Calu3 (cell line): ENCODE results near the gene TXNL1. TPM values are rescaled to one million over a fixed set of nuclear protein-coding genes. Genes with fewer than 3 reads are reported as not detected.

Experiments
- BruUV-seq: library from RNA; stranded (reverse); fragments of 400-500 nt; replicated peaks from 2 replicates; lab custom pipeline; 2021; lab: Mats Ljungman, UMichigan
- CTCF ChIA-PET: fragments of 300-600 bp; sonication (Branson Sonifier 250); formaldehyde crosslinking; loops from one replicate; lab custom pipeline; 2022; ENCODE audit warnings: antibody characterized with exemption; lab: Charles Lee
- DNase-seq: peaks from one replicate; pipeline ENCODE4 v3.0.0; 2022
- H3K27ac Mint-ChIP-seq: one replicate; pipeline ENCODE4 v1.8.0; 2022; ENCODE audit warnings: mixed read lengths; ENCODE audit not compliant: unreplicated experiment
- H3K27me3 Mint-ChIP-seq: one replicate; pipeline ENCODE4 v1.8.0; 2022; ENCODE audit warnings: mixed read lengths; ENCODE audit not compliant: unreplicated experiment
- H3K36me3 Mint-ChIP-seq: one replicate; pipeline ENCODE4 v1.8.0; 2022; ENCODE audit warnings: mild to moderate bottlenecking, moderate library complexity, mixed read lengths; ENCODE audit not compliant: insufficient read depth, unreplicated experiment
- H3K4me1 Mint-ChIP-seq: one replicate; pipeline ENCODE4 v1.8.0; 2022; ENCODE audit warnings: mild to moderate bottlenecking, low read depth, mixed read lengths; ENCODE audit not compliant: unreplicated experiment
- H3K4me3 Mint-ChIP-seq: one replicate; pipeline ENCODE4 v1.8.0; 2022; ENCODE audit warnings: mild to moderate bottlenecking, low read depth, moderate library complexity, mixed read lengths; ENCODE audit not compliant: unreplicated experiment
- H3K9me3 Mint-ChIP-seq: one replicate; pipeline ENCODE4 v1.8.0; 2022; ENCODE audit warnings: low read depth, mixed read lengths; ENCODE audit not compliant: unreplicated experiment
- CTCF ChIP-seq: fragments of 200-600 bp; IDR thresholded peaks from one replicate; pipeline ENCODE4 v1.8.0; 2022; ENCODE audit warnings: antibody characterized with exemption; ENCODE audit not compliant: unreplicated experiment
- intact Hi-C: fragments of 100-400 bp; cut with micrococcal nuclease; formaldehyde crosslinking; loops from one replicate; pipeline ENCODE4 v1.10.0; 2022; ENCODE audit not compliant: unreplicated experiment
- total RNA-seq: library from RNA; stranded (reverse); gene quantifications from 2 replicates; pipeline ENCODE4 v1.2.3, GENCODE V29; 2022

TXNL1 gene
- total RNA-seq, 1 experiment from 2014 or later: 98.1 TPM

GRCh38 chr18:56627991-56628390 lies 10.4 kb downstream of the TXNL1 start:
- peaks cover 37% of the 10 kb centered on the region for H3K4me1 Mint-ChIP-seq
- H3K9me3 Mint-ChIP-seq: no peaks in the 10 kb centered on the region
- no peak for DNase-seq
- BruUV-seq: no TSS peak
- H3K27me3 Mint-ChIP-seq: no peaks in the 10 kb centered on the region
- no peak for TF ChIP-seq CTCF
- no peak overlapping the region for H3K4me3 Mint-ChIP-seq
- H3K27ac Mint-ChIP-seq: no peak overlapping the region
- intact Hi-C loops: no loop called here
- peaks cover 31% of the 10 kb centered on the region for H3K36me3 Mint-ChIP-seq
- CTCF ChIA-PET: no interaction called here

- no peak for TF ChIP-seq CTCF
- Mint-ChIP-seq H3K36me3 (peaks cover 66% of the 10 kb centered on the region), H3K27me3 (no peaks in the 10 kb centered on the region), H3K27ac (no peak overlapping the region), H3K4me1 (no peaks in the 10 kb centered on the region), H3K4me3 (no peak overlapping the region), H3K9me3 (no peaks in the 10 kb centered on the region)
- intact Hi-C loops: no loop called here
- no peak for DNase-seq
- BruUV-seq: no TSS peak
- CTCF ChIA-PET: no interaction called here
Measured at GRCh38 chr18:56615738-56616520, 22.5 kb downstream of the TXNL1 start.

- Mint-ChIP-seq H3K27me3 (no peaks in the 10 kb centered on the region), H3K4me1 (no peaks in the 10 kb centered on the region), H3K9me3 (no peaks in the 10 kb centered on the region), H3K4me3 (no peak overlapping the region), H3K27ac (no peak overlapping the region), H3K36me3 (peaks cover 19% of the 10 kb centered on the region)
- CTCF ChIA-PET: interaction anchor here (0.5 kb wide), 1 partner anchor 12 kb away, joined by 3 read pairs; no protein-coding TSS in a partner anchor
- BruUV-seq: no TSS peak
- DNase-seq: no peak
- no peak for TF ChIP-seq CTCF
- intact Hi-C loops: no loop called here
Measured at GRCh38 chr18:56606618-56607017, 31.8 kb downstream of the TXNL1 start.

- H3K9me3 Mint-ChIP-seq: no peaks in the 10 kb centered on the region
- H3K4me3 Mint-ChIP-seq: no peak overlapping the region
- H3K4me1 Mint-ChIP-seq: no peaks in the 10 kb centered on the region
- no TSS peak for BruUV-seq
- H3K27me3 Mint-ChIP-seq: no peaks in the 10 kb centered on the region
- TF ChIP-seq CTCF: no peak
- DNase-seq: no peak
- intact Hi-C loops: no loop called here
- peaks cover 4% of the 10 kb centered on the region for H3K36me3 Mint-ChIP-seq
- CTCF ChIA-PET: interaction anchor here (0.6 kb wide), 1 partner anchor 1724 kb away, joined by 5 read pairs; no protein-coding TSS in a partner anchor
- no peak overlapping the region for H3K27ac Mint-ChIP-seq
Measured at GRCh38 chr18:56598422-56598821, 40.0 kb downstream of the TXNL1 start.
